Stimulated activated naive CD4-positive, alpha-beta T cell treated with Interleukin-2 at 50 U/mL for 16 hours (primary cell): Measurements from ENCODE around the gene CAPN15.
"Not testable (repeated sequence)": the region's sequence is repeated elsewhere in the genome, so short reads cannot be mapped to it uniquely, and the experiment has no call there.

ENCODE experiments used
- DNase-seq: peaks from one replicate; lab custom pipeline; 2025; lab: John Stamatoyannopoulos, UW

The CAPN15 gene

DNA sequence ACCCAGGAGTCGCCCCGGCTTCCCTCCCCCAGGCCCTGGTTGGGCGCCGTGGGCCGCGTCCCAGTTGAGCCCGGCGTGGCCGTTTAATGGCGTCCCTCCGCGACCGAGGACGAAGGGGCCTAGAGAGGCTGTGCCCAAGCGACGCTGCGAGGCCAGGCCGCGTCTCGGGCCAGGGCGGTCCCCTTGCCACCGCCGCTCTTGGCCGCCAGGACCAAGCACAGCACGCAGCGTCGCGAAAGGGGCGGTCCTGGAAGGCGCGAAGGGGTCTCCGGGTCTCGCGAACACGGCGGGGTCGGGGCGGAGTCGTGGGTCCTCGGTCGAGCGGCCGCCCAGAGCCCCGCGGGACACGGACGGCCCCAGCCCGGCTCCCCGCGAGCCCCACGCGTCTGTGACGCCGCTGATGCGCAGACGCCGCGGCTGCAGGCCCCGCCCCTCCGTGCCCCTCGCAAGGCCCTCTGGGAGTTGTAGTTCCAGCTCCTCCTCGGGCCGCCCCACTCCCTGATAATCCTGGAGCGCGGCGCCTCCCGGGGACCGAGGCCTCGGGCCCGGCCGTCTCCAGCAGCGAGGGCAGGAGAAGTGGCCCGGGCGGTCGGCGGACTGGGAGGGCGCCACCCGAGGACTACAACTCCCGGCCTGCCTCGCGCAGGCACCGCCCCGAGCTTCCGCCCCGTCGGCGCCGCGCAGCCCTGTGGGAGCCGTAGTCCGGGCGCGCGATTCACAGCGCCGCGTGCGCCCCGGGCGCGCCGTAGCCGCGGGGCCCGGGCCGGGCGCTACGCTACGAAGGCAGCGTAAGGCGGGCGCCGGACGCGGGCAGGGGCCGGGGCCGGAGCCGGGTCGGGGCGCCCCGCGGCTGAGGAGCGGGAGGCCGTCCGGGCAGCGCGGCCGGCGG is at the start of gene CAPN15:
CAPN15 (plus strand) TSS at position 698 of the 889 bp plus-strand sequence. CDS start 19,127 bp downstream, outside the sequence.
- DNase-seq, result peak; percentile 86

GRCh38 chr16:478287-478686 is 49.2 kb upstream of the CAPN15 start:
- not testable (repeated sequence) for DNase-seq

GRCh38 chr16:482468-483185 is 44.9 kb upstream of the CAPN15 start:
- DNase-seq, result no peak

- DNase-seq, result no peak
Measured at GRCh38 chr16:483341-484075, 44.0 kb upstream of the CAPN15 start.

GRCh38 chr16:489606-490005 is 37.9 kb upstream of the CAPN15 start:
- no peak for DNase-seq

DNA sequence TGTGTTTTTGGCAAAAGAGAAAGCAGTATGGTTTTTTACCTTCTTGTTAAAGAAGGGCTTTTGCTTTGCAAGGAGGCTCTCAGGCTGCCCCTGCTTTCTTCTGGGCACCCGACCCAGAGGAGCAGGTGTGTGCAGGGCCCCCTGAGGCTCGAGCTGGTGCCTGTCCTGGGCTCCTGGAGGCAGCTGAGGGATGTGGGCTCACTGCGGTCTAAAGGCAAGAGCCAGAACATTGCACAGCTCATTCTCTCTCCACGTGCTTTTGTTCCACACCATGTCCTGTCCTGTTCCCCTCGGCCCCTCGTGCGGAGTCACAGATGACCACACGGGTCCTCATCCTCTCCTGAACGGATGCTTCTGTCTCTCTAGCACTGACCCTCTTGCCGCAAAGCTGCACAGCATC is 36.7 kb upstream of the CAPN15 start:
- DNase-seq, result no peak

DNA sequence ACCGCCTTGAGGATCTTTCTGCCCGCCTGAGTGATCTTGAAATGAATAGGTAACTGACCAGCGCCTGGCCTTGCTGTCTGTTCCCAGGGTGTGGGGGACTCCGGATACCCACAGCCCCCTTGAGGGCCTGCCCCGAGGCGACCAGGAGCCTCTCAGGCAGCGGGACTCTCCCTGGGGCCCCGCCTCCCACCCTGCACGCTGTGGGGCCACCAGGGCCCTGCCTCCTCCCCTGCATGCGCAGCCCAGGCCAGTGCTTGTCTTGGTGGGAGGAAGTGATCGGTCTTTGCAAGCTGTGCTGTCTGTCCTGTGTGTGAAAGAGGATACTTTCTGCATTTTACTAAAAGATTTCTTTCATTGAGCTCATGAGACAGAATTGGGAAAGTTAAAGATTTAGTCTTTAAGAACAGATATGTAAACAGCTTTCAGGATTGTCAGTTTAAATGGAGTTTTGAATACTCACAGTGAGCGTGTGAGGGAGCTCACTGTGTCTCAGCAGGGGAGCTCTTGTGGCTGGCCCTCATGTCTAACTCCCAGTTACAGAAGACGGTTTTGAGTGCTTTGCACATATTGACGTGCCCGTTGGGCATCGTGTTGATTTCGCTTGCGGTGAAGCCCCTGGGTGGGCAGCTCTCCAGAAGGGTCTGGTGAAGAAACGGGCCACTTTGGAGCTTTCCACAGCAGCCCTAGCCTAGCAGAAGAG is 36.1 kb upstream of the CAPN15 start:
- no peak for DNase-seq

- no peak for DNase-seq
Measured at GRCh38 chr16:492211-492875, 35.2 kb upstream of the CAPN15 start.

GRCh38 chr16:494676-495075 is 32.8 kb upstream of the CAPN15 start:
- not testable (repeated sequence) for DNase-seq

DNA sequence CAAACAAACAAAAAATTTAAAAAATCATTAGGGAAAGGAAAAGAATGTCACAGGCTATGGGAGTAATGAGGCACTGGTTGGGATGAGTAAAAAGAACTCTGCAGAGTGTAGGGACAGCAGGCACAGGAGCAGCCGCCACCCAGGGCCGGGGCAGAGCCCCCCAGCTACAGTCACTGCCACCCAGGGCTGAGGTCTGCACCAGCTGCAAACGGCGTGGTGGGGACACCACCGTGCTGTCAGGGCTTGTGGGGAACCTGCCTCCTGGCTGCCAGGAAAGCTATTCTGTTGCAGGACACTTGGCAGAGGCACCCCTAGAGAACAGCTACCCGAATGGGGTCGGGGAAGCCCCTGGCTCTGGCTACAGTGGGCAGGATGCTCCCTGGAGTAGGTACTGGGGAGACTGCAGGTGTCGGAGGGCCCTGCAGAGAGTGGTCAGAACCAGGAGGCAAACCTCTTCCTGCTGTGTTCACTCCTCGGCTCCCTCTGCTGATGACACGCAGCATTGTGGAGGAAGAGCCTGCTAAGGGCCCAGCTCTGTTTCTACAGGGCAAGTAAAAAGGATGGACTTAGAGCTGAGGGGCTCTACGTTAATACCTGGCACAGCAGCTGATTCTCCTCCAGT is 32.3 kb upstream of the CAPN15 start:
- peak; percentile 3 for DNase-seq

- no peak for DNase-seq
Measured at GRCh38 chr16:496097-496886, 31.2 kb upstream of the CAPN15 start.

GRCh38 chr16:497258-497657 is 30.3 kb upstream of the CAPN15 start:
- no peak for DNase-seq

GRCh38 chr16:499924-500323 is 27.6 kb upstream of the CAPN15 start:
- DNase-seq, result no peak

GRCh38 chr16:500709-501108 is 26.8 kb upstream of the CAPN15 start:
- no peak for DNase-seq

GRCh38 chr16:502179-502943 is 25.2 kb upstream of the CAPN15 start:
- no peak for DNase-seq

DNA sequence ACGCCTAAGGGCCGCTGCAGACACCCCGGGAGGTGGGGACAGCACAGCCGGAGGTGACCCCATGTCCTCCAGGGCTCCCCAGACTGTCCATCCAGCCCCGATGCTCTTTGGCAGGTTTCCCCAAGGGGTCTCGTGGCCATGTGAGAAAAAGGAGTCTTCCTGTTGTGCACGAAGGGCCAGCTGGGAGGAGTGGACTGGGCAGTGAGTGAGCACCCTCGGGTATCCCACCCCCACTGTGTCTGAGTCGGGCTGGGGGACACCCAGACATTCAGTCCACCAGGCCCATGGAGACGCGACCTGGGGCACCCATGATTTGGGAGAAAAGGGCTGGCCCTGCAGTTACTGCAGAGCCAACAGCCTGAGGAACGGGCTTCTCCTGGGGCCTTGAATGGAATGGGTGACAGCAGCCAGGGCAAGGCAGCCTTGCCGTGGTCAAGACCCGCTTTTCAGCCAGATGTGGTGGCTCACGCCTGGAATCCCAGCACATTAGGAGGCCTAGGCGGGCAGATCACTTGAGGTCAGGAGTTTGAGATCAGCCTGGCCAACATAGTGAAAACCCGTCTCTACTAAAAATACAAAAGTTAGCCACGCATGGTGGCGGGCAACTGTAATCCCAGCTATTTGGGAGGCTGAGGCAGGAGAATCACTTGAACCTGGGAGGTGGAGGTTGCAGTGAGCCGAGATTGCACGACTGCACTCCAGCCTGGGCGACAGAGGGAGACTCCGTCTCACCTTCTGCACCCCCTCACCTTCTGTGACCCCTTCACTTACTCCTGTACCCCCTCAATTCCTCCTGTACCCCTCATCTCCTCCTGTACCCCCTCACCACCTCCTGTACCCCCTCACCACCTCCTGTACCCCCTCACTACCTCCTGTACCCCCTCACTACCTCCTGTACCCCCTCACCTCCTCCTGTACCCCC is 24.1 kb upstream of the CAPN15 start:
- no peak for DNase-seq

- DNase-seq, result no peak
Measured at GRCh38 chr16:505479-506245, 21.9 kb upstream of the CAPN15 start.

- no peak for DNase-seq
Measured at GRCh38 chr16:506246-506546, 21.3 kb upstream of the CAPN15 start.
